CD14-positive monocyte (primary cell): ENCODE measurements around the gene CHST11. TPM values are rescaled to one million over a fixed set of nuclear protein-coding genes. Genes with fewer than 3 reads are reported as not detected.

Experiments used
- DNase-seq, 3 donors: peaks; one replicate each; pipeline ENCODE4 v3.0.0-alpha.2; 2011 to 2022
- H2AFZ ChIP-seq: 2 replicates; pipeline ENCODE4 v1.6.0; 2012; ENCODE audit warnings: mild to moderate bottlenecking, low read depth, low read length, inconsistent platforms; ENCODE audit not compliant: insufficient read depth, poor library complexity, severe bottlenecking
- H3K27ac ChIP-seq, 2 donors: 1 replicate in 1 of 2; 2 replicates in 1 of 2; pipeline ENCODE4 v1.5.1; 2012 to 2013; ENCODE audit warnings: low read length in 2 of 2, control low read depth in 1 of 2, inconsistent platforms in 1 of 2, low read depth in 1 of 2, mild to moderate bottlenecking in 1 of 2
- H3K27me3 ChIP-seq, 2 donors: one replicate each; pipeline versions ENCODE4 v1.6.0 to v1.6.1; 2011 to 2013; ENCODE audit warnings: low read length in 2 of 2; ENCODE audit not compliant: control insufficient read depth in 2 of 2, insufficient read depth in 2 of 2
- H3K36me3 ChIP-seq, 2 donors: replicated peaks in 1 of 2; 1 replicate in 1 of 2; 2 replicates in 1 of 2; pipeline versions ENCODE4 v1.5.1 to v1.6.1; 2012 to 2013; ENCODE audit warnings: low read length in 2 of 2, control low read depth in 1 of 2, inconsistent platforms in 1 of 2, mild to moderate bottlenecking in 1 of 2; ENCODE audit not compliant: insufficient read depth in 2 of 2, control insufficient read depth in 1 of 2
- H3K4me1 ChIP-seq, 2 donors: 1 replicate in 1 of 2; 2 replicates in 1 of 2; pipeline versions ENCODE4 v1.5.1 to v1.6.1; 2012 to 2013; ENCODE audit warnings: low read length in 2 of 2, control low read depth in 1 of 2, inconsistent platforms in 1 of 2, mild to moderate bottlenecking in 1 of 2, moderate library complexity in 1 of 2; ENCODE audit not compliant: insufficient read depth in 2 of 2, control insufficient read depth in 1 of 2
- H3K4me2 ChIP-seq: replicated peaks from 2 replicates; pipeline ENCODE3; 2012; ENCODE audit warnings: low read length, moderate library complexity, mild to moderate bottlenecking; ENCODE audit not compliant: poor library complexity, severe bottlenecking; ENCODE audit errors: extremely low read depth
- H3K4me3 ChIP-seq, 3 experiments: fragments of 200-600 bp in 1 of 3; sonication (generic) in 1 of 3; replicated peaks in 1 of 3; 1 replicate in 2 of 3; 2 replicates in 1 of 3; pipeline ENCODE4 v1.5.1; 2011 to 2013; ENCODE audit warnings: low read length in 3 of 3, mild to moderate bottlenecking in 3 of 3, control low read depth in 2 of 3, low read depth in 2 of 3, inconsistent platforms in 1 of 3, moderate library complexity in 1 of 3
- H3K79me2 ChIP-seq: 2 replicates; pipeline ENCODE4 v1.6.0; 2012; ENCODE audit warnings: mild to moderate bottlenecking, control low read depth, inconsistent platforms, low read length, moderate library complexity; ENCODE audit not compliant: insufficient read depth
- H3K9ac ChIP-seq: 2 replicates; pipeline ENCODE4 v1.6.0; 2017; ENCODE audit warnings: low read length, mild to moderate bottlenecking; ENCODE audit not compliant: insufficient read depth, poor library complexity, severe bottlenecking
- H3K9me3 ChIP-seq, 2 donors: replicated peaks in 1 of 2; 1 replicate in 1 of 2; 2 replicates in 1 of 2; pipeline versions ENCODE4 v1.5.1 to v1.6.1; 2012 to 2013; ENCODE audit warnings: low read length in 2 of 2, control low read depth in 1 of 2; ENCODE audit not compliant: control insufficient read depth in 1 of 2, insufficient read depth in 1 of 2
- H4K20me1 ChIP-seq: 2 replicates; pipeline ENCODE4 v1.6.0; 2012; ENCODE audit warnings: mild to moderate bottlenecking, low read length, control low read depth, moderate library complexity; ENCODE audit not compliant: insufficient read depth
- H3K27ac Mint-ChIP-seq, 7 donors: one replicate each; pipeline ENCODE4 v1.8.0; 2020; ENCODE audit warnings: mild to moderate bottlenecking in 7 of 7, mixed read lengths in 7 of 7, moderate library complexity in 6 of 7, inconsistent platforms in 2 of 7
- H3K27me3 Mint-ChIP-seq, 3 donors: one replicate each; pipeline ENCODE4 v1.8.0; 2021 to 2022; ENCODE audit warnings: low read depth in 3 of 3, mild to moderate bottlenecking in 3 of 3, mixed read lengths in 3 of 3, moderate library complexity in 3 of 3, inconsistent platforms in 1 of 3
- H3K36me3 Mint-ChIP-seq, 2 donors: one replicate each; pipeline ENCODE4 v1.8.0; 2020; ENCODE audit warnings: mixed read lengths in 2 of 2, inconsistent platforms in 1 of 2, mild to moderate bottlenecking in 1 of 2
- H3K4me1 Mint-ChIP-seq: one replicate; pipeline ENCODE4 v1.8.0; 2020; ENCODE audit warnings: mild to moderate bottlenecking, mixed read lengths
- H3K4me3 Mint-ChIP-seq, 2 donors: one replicate each; pipeline ENCODE4 v1.8.0; 2020; ENCODE audit warnings: mild to moderate bottlenecking in 2 of 2, mixed read lengths in 2 of 2, moderate library complexity in 1 of 2
- H3K9me3 Mint-ChIP-seq, 7 donors: one replicate each; pipeline ENCODE4 v1.8.0; 2020 to 2022; ENCODE audit warnings: mixed read lengths in 7 of 7, mild to moderate bottlenecking in 6 of 7, moderate library complexity in 6 of 7, inconsistent platforms in 2 of 7
- CTCF ChIP-seq: fragments of 200-600 bp; IDR thresholded peaks from one replicate; pipeline ENCODE4 v1.8.0; 2022; ENCODE audit warnings: antibody characterized with exemption, mild to moderate bottlenecking
- WGBS: methylation state at CpG from one replicate; pipeline ENCODE4 v1.1.5; 2013; ENCODE audit warnings: missing lambda C conversion rate; ENCODE audit not compliant: insufficient coverage; 5-methylcytosine and 5-hydroxymethylcytosine counted together
- intact Hi-C, 2 donors: fragments of 100-400 bp; cut with micrococcal nuclease; formaldehyde crosslinking; loops; one replicate each; pipeline versions ENCODE4 v1.15.0 to v1.15.1; 2023
- polyA plus RNA-seq, 3 donors: library from polyadenylated mRNA; depleted of rRNA in 1 of 3; unstranded in 2 of 3; stranded (reverse) in 1 of 3; fragments of 300-500 nt in 2 of 3; fragments of >200 nt in 1 of 3; fragmentation: Illumina TruSeq in 2 of 3; gene quantifications; 1 replicate in 2 of 3; 2 replicates in 1 of 3; pipeline ENCODE4 v1.2.3, GENCODE V29; 2012 to 2021

Gene CHST11
- polyA plus RNA-seq, 3 donors = 44.4 to 66.6 (median 48.4) TPM

GRCh38 chr12:104454997-104455396 is 1.8 kb upstream of the CHST11 start:
- Histone ChIP-seq H3K9me3 (no peaks in the 10 kb centered on the region), H3K4me2 (no peak overlapping the region), H3K9ac (no peak overlapping the region), H3K27ac (no peak overlapping the region), H3K27me3 (no peaks in the 10 kb centered on the region), H3K4me1 (peaks cover 7 to 21% of the 10 kb centered on the region in 2 donors), H3K79me2 (peaks cover 39% of the 10 kb centered on the region), H3K36me3 (no peaks in the 10 kb centered on the region), H2AFZ (no peak overlapping the region), H4K20me1 (peaks cover 31% of the 10 kb centered on the region), H3K4me3 (no peak overlapping the region)
- intact Hi-C loops = loop anchor here in 1 of 2 donors (5.0 to 10.0 kb wide), 5 partner anchors 42 to 502 kb away; partner anchors contain the start of gene SLC41A2
- peak in 1 of 3 donors; percentile 45 for DNase-seq
- peaks cover 0 to 9% (median under 1%) of the 10 kb centered on the region in 7 donors for H3K9me3 Mint-ChIP-seq
- H3K27ac Mint-ChIP-seq = no peak overlapping the region
- WGBS = 100% methylated on average over 1 of the region's 1 CpG
- TF ChIP-seq CTCF = no peak
- H3K27me3 Mint-ChIP-seq = peaks cover 0 to 2% (median 2%) of the 10 kb centered on the region in 3 donors
- peaks cover 15% of the 10 kb centered on the region for H3K4me1 Mint-ChIP-seq
- H3K4me3 Mint-ChIP-seq = no peak overlapping the region
- peaks cover under 1 to 6% of the 10 kb centered on the region in 2 donors for H3K36me3 Mint-ChIP-seq

DNA sequence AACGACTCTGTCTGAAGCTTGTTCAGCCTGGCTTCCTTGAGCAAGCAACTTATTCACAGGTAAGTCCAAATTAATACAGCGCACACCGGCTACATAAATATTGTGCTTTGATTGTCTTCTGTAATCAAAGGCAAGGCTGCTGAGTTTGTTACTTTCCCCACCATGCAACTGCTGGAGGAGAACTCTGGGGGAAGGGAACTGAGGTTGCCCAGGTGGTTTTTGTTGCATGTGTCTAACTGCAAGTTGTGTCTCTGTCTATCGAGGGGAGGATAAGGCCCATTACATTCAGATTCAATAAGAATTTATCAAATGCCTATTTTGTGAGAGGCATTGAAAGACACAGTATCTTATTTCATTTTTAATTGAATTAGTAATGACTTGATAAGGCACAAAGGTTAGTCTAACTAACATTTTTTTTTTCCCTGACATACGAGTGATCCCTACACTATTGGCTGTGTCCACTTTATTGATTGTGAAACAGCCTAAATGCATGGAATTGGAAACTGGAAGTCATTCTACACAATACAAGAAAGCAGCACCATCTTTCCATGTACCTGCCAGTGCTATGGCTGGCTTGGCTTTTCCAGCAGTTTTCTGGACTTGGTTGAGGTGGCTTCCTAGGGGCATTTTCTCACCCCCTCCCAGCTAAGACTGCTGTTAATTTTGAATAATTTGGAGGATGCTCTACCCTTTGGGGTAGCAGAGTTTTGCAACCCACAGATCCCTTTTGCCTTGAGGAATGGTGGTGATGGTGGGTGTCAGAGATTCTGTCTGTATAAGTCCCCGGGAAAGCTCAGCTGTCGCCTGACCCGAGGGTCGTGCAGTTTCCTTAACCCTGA is 951 bp upstream of the CHST11 start:
- H4K20me1 ChIP-seq = peaks cover 39% of the 10 kb centered on the region
- H3K4me3 Mint-ChIP-seq = peak overlapping the region; percentile 96 to 100
- peak overlapping the region; percentile 85 to 89 for H3K27ac ChIP-seq
- peak overlapping the region; percentile 92 for H3K9ac ChIP-seq
- peak overlapping the region; percentile 87 to 94 (median 91) for H3K27ac Mint-ChIP-seq
- no peak for TF ChIP-seq CTCF
- peak overlapping the region; percentile 80 for H3K4me2 ChIP-seq
- H3K36me3 Mint-ChIP-seq = peaks cover 3 to 8% of the 10 kb centered on the region in 2 donors
- H3K9me3 Mint-ChIP-seq = peaks cover 0 to 5% (median under 1%) of the 10 kb centered on the region in 7 donors
- H3K27me3 ChIP-seq = no peaks in the 10 kb centered on the region
- H3K36me3 ChIP-seq = no peaks in the 10 kb centered on the region
- H3K27me3 Mint-ChIP-seq = peaks cover 0 to 3% (median 2%) of the 10 kb centered on the region in 3 donors
- peak overlapping the region; percentile 77 for H2AFZ ChIP-seq
- H3K79me2 ChIP-seq = peaks cover 47% of the 10 kb centered on the region
- H3K4me3 ChIP-seq = peak overlapping the region; percentile 75 to 100 (median 98)
- H3K9me3 ChIP-seq = no peaks in the 10 kb centered on the region
- peaks cover 23% of the 10 kb centered on the region for H3K4me1 Mint-ChIP-seq
- intact Hi-C loops = loop anchor here in 1 of 2 donors (5.0 to 10.0 kb wide), 5 partner anchors 42 to 502 kb away; partner anchors contain the start of gene SLC41A2
- peaks cover 15 to 29% of the 10 kb centered on the region in 2 donors for H3K4me1 ChIP-seq
- DNase-seq = no peak
- no CpG with 5 or more reads among the region's 9 CpGs for WGBS
